ENCODE data around the gene BTNL2. TPM values are rescaled to one million over a fixed set of nuclear protein-coding genes. Genes with fewer than 3 reads are reported as not detected.

Gene BTNL2
- total and polyA plus RNA-seq, 2 donors from 2014 or later = not detected

- TF ChIP-seq CTCF (IDR thresholded peaks at IDR 0.05; ENCODE audit: borderline replicate concordance, extremely low read depth, insufficient read depth) = no peak
- no peak for FAIRE-seq
Measured at GRCh38 chr6:32401284-32401963, 5.6 kb downstream of the BTNL2 start.

GRCh38 chr6:32397252-32397920, 9.6 kb downstream of the BTNL2 start:
- TF ChIP-seq CTCF (IDR thresholded peaks at IDR 0.05; ENCODE audit: borderline replicate concordance, extremely low read depth, insufficient read depth) = no peak
- Histone ChIP-seq H3K4me3 (ENCODE audit: low read length in 3 of 3) (no peak overlapping the region), H3K27me3 (ENCODE audit: control insufficient read depth, insufficient read depth, low read length) (no peaks in the 10 kb centered on the region), H3K9ac (ENCODE audit: low read length in 3 of 3) (no peak overlapping the region), H3K4me1 (ENCODE audit: control insufficient read depth in 2 of 3, insufficient read depth in 2 of 3, low read depth in 1 of 3, low read length in 3 of 3) (no peaks in the 10 kb centered on the region), H3K27ac (ENCODE audit: low read depth in 2 of 2, low read length in 2 of 2) (no peak overlapping the region), H3K9me3 (ENCODE audit: control insufficient read depth in 2 of 3, insufficient read depth in 1 of 3, low read length in 3 of 3) (no peaks in the 10 kb centered on the region), H3K36me3 (ENCODE audit: control insufficient read depth in 2 of 3, insufficient read depth in 3 of 3, low read length in 3 of 3) (no peaks in the 10 kb centered on the region)
- no peak for FAIRE-seq
- intact Hi-C loops (cut with DNase I) = no loop called here
- no peak for DNase-seq

More at GRCh38 chr6:32401284-32401963, 5.6 kb downstream of the BTNL2 start:
- H3K27ac ChIP-seq (ENCODE audit: low read depth in 2 of 2, low read length in 2 of 2) = no peak overlapping the region
- DNase-seq = peak in 4 of 5 donors; percentile 46 to 62 (median 58)
- H3K4me3 ChIP-seq (ENCODE audit: low read length in 3 of 3) = no peak overlapping the region
- H3K9me3 ChIP-seq (ENCODE audit: control insufficient read depth in 2 of 3, insufficient read depth in 1 of 3, low read length in 3 of 3) = no peaks in the 10 kb centered on the region
- no peak overlapping the region for H3K9ac ChIP-seq (ENCODE audit: low read length in 3 of 3)
- no peaks in the 10 kb centered on the region for H3K27me3 ChIP-seq (ENCODE audit: control insufficient read depth, insufficient read depth, low read length)
- intact Hi-C loops (cut with DNase I) = no loop called here
- no peaks in the 10 kb centered on the region for H3K36me3 ChIP-seq (ENCODE audit: control insufficient read depth in 2 of 3, insufficient read depth in 3 of 3, low read length in 3 of 3)
- no peaks in the 10 kb centered on the region for H3K4me1 ChIP-seq (ENCODE audit: control insufficient read depth in 2 of 3, insufficient read depth in 2 of 3, low read depth in 1 of 3, low read length in 3 of 3)

GRCh38 chr6:32396028-32396427, 11.0 kb downstream of the BTNL2 start:
- H3K9ac ChIP-seq (ENCODE audit: low read length in 3 of 3) = no peak overlapping the region
- no peaks in the 10 kb centered on the region for H3K27me3 ChIP-seq (ENCODE audit: control insufficient read depth, insufficient read depth, low read length)
- no peak overlapping the region for H3K4me3 ChIP-seq (ENCODE audit: low read length in 3 of 3)
- no peaks in the 10 kb centered on the region for H3K9me3 ChIP-seq (ENCODE audit: control insufficient read depth in 2 of 3, insufficient read depth in 1 of 3, low read length in 3 of 3)
- no peaks in the 10 kb centered on the region for H3K4me1 ChIP-seq (ENCODE audit: control insufficient read depth in 2 of 3, insufficient read depth in 2 of 3, low read depth in 1 of 3, low read length in 3 of 3)
- TF ChIP-seq CTCF (IDR thresholded peaks at IDR 0.05; ENCODE audit: borderline replicate concordance, extremely low read depth, insufficient read depth) = no peak
- no peaks in the 10 kb centered on the region for H3K36me3 ChIP-seq (ENCODE audit: control insufficient read depth in 2 of 3, insufficient read depth in 3 of 3, low read length in 3 of 3)
- DNase-seq = no peak
- no peak overlapping the region for H3K27ac ChIP-seq (ENCODE audit: low read depth in 2 of 2, low read length in 2 of 2)
- intact Hi-C loops (cut with DNase I) = no loop called here
- no peak for FAIRE-seq
